GM12864 (cell line): ENCODE measurements around the gene RNPEP.
"Not testable (repeated sequence)": the region's sequence is repeated elsewhere in the genome, so short reads cannot be mapped to it uniquely, and the experiment has no call there.

ENCODE experiments used
- DNase-seq: peaks from one replicate; pipeline ENCODE4 v3.0.0-alpha.2; 2011; ENCODE audit warnings: low read depth
- H3K4me3 ChIP-seq: 2 replicates; pipeline ENCODE4 v1.5.1; 2011; ENCODE audit warnings: mild to moderate bottlenecking, low read depth, low read length, control low read depth
- CTCF ChIP-seq: IDR thresholded peaks from 2 replicates; pipeline ENCODE4 v1.5.1; 2011; ENCODE audit warnings: low read depth, mild to moderate bottlenecking, moderate library complexity, low read length, control low read depth, inconsistent platforms; ENCODE audit errors: missing control alignments

RNPEP gene

DNA sequence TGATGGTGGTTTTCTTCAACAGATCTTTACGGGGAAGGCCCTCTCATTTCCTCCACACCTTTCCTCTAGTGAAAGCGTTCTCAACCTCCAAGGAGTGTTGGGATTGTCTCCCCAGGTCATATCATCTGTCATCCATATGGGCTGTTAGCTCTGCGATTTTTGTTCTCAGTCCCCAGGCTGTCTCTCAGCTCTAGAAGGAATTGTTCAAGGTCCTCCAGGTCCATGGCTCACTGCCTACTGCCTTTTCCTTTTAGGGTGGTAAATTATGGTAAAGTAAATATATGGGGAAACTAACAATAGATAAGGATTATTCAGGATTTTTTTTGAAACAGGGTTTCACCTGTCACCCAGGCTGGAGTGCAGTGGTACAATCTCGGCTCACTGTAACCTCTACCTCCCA, 65.5 kb downstream of the RNPEP start:
- H3K4me3 ChIP-seq, result no peak overlapping the region
- DNase-seq, result no peak
- no peak for TF ChIP-seq CTCF

DNA sequence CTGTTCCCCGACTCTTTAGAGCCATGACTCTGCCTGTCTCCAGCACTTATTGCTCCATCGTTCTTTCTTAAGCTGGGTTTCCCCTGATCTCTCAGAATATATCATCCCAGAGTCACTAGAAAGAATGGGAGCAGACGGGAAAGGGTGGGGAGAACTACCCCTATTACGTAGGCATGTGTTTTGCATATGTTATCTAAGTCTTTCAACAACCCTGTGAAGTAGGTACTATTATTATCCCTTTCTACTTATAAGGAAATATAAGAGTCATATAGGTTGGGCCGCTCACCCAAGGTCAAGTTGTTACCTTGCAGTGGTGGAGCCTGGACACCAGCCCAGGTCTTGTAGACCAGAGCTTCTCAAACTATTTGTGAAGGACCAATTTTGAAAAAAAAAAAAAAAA, 66.7 kb downstream of the RNPEP start:
- no peak for TF ChIP-seq CTCF
- DNase-seq, result no peak
- no peak overlapping the region for H3K4me3 ChIP-seq

GRCh38 chr1:202054094-202054493, 71.6 kb downstream of the RNPEP start:
- no peak for TF ChIP-seq CTCF
- no peak overlapping the region for H3K4me3 ChIP-seq
- DNase-seq, result no peak

- H3K4me3 ChIP-seq, DNase-seq: not testable (repeated sequence)
Measured at GRCh38 chr1:202054673-202055072, 72.2 kb downstream of the RNPEP start.
